HuH-7.5 (cell line): ENCODE measurements around the gene WRNIP1.

Experiments used
- DNase-seq: peaks from one replicate; pipeline ENCODE4 v3.0.0; 2011; ENCODE audit warnings: low spot score

The WRNIP1 gene

DNA sequence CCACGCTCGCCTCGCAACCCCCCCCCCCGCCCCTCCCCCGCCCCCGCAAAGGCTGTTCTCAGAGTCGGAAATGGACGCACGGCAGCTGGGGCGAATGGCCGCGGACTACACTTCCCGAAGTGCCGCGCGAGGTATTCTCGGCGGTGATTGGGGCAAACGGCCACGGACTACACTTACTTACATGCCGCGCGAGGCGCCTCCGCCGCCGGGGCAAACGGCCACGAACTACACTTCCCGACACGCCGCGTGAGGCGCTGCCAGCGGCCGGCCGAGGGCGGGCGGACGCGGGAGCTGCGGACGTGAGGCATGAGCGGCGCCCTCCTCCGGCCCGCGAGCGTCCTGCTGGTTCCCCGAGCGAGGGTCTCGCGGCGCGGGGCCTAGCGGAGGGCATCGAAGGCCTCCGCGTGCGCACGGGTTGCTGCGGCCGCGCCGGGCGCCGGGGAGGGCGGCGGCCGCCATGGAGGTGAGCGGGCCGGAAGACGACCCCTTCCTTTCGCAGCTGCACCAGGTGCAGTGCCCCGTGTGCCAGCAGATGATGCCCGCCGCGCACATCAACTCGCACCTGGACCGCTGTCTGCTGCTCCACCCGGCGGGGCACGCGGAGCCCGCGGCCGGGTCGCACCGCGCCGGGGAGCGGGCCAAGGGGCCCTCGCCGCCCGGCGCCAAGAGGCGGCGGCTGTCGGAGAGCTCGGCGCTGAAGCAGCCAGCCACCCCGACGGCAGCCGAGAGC, at the start of gene WRNIP1:
WRNIP1 (plus strand) TSS at position 228 of the 730 bp plus-strand sequence; CDS start at position 458, 230 bp downstream.
- DNase-seq = peak; percentile 83

DNA sequence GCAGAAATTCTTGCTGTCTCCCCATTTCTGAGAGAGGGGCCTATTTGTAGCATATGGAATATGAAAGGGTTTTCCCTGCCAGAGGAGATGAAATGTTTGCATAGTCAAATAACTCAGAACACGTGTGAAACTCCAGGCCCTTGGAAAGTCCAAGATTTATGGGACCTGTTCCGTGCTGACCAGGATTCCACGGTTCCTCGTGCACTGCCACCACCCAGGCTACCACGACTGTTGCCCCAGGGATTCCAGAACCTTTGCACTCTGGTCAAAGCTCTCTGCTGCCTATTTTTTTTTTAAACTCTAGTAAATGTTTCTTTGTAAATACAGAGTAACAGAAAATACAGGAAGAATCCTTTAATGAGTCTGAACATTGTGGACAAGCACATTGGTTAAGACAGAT, 49.5 kb upstream of the WRNIP1 start:
- no peak for DNase-seq

DNA sequence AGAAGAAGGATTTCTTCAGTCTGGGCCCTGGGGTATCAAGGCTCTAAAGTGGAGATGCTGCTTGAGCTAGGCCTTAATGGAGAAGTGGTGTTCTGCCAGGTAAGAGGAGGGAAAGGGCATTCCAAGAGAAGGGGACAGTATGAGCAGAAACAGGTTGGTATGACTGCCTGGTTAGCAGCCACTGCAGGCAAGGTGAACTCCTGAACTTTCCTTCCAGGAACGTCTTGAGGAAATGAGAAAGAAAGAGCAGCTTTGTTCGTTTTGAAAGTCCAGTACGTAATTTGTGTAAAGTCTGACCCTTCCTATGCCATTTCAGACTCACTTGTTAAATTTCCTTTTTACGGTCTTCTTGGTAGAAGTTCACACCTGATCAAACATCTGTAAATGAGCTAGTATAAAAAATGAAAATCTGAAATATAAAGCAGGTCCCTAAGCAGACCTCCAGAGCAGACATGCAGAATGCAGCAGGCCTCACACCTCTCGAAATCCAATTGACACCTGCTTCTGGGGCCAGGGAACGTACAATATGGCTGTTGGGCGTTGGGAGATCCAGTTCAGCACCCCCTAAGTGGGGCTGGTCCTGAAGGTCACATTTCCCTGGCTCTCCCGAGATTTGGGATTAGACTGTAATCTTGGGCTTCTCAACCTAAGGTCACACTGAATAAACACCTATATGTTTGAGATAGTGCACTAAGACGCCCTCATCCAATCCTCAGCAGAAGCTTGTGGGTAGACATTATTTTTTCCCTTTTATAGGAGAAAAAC, 48.1 kb upstream of the WRNIP1 start:
- DNase-seq = no peak

DNA sequence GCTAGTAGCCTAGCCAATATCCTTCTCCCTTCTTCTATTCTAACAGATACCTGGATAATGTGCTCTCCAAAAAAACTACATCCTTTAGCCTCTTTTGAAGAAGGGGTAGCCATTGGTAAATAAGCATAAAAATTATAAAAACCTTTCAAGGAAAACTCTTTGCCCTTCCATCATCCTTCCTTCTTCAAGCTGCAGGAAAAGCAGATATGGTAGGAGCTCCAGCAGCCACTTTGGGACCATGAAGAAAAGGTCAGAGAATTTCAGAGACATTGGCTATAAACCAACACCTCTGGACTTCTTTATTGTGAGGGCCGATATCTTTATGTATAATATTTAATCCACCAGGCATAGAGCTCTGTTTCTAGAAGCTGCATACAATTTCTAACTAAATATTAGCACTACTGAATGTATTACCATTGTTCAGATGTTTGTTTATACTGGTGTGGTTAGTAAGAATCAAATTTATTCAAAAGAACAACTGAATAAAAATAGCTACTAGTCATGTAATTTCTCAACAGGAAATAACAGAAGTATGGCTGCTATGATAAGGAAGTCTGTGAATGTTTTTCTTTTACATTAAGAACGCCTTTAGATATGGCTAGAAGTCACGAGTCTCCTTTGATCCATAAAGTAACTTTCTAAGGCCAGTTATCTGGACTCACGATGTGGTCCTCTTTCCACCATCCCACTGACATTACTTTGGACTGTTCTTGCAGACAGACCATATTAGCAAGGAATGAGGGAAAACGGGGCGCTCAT, 46.7 kb upstream of the WRNIP1 start:
- DNase-seq = no peak

DNA sequence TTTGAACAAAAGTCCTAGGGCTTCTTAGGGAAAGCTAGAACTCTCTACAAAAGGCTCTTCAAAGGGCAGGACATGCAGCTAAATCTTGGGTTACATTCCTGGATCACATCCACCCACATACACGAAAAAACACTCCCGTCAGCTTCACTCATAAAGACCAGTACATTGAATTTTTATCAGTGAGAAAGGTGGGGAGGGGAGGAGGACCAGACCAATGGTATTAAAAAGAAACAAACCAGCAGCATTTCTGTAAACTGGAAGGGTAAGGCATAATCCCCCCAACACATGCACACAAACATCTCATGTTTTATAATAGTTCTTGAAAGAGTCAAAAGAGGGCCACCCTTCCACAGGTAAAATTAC, 46.1 kb upstream of the WRNIP1 start:
- no peak for DNase-seq

DNA sequence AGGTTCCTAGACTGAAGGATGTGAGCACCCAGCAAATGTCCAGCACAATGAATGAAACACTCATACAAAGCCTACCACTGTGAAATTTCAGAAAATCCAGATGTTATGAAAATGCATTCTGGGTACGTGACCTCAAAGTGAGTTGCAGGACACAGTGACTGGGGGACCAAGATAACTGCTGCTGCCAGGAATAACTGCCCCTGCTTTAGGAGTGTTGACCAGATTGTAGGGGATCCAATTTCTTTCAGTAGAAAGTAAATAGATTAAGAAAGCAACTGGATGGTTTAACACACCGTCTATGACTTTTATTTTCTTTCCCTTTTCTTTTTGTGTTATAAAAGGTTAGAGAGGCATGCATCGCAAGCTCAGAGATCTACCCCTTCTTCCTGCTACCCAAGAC, 44.0 kb upstream of the WRNIP1 start:
- no peak for DNase-seq

DNA sequence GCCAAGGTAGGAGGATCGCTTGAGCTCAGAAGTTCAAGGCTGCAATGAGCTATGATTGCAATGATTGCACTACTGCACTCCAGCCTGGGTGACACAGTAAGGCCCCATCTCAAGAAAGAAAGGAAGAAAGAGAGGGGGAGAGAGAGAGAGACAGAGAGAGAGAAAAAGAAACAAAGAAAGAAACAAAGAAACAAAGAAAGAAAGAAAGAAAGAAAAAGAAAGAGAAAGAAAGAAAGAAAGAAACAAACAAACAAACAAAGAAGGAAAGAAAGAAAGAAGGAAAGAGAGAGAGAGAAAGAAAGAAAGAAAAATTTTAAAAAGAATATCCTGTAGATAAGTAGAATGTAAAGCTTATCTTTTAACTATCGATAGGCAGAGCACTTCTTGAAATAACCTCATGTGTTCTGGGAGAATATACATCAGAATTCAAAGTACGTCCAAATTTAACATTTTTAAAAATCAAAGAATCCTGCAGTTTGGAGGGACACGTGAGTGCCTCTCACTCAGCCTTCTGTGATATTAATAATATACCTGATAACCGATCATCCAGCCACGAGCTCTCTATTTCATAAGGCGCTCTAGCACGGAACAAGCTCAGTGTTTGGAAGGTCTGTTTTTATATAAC, 39.7 kb upstream of the WRNIP1 start:
- no peak for DNase-seq

DNA sequence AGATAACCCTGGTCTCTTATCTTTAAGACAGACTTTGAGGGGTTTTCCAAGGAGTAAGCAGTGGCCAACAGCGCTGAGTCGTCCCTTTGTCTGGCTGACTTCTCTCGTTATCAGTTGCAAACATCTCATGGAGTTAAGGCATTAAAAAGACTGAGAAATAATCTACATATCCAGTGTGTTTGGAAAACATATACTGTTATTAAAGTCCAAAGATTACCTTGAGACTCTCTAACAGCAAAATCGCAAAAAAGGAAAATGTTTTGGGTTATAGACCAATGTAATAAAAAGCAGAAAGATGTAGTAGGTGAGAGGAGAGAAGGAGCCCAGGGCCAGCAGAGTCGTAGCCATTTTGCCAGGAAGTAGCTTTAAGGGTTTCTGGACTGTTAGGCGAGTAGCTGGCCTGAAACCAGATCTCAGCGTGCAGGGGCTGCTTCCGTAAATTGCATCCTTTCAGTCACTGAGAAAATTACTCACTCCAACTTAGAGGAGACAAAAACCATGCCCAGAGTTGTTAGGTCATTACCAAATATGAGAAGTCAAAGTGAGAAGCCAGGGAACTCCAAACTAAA, 39.1 kb upstream of the WRNIP1 start:
- DNase-seq = no peak

DNA sequence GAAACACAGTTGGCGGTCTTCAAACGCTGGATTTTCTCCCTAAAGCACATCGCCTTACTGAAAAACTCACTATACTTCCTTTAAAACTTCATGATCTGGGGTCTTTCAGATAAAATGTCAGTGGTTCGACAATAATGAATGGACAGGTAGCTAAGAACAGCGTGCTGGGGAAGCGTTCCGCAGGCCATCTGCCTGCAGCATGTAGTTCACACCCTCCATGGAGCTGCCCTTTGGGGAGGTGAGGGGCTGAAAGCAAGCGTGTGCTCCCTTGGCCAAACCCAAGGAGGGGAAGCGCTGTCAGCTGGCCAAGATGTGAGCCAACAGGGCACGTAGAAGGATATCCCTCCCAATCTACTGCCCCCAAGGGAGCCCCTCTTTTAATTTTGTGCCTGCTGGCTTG, 35.3 kb upstream of the WRNIP1 start:
- DNase-seq = no peak

DNA sequence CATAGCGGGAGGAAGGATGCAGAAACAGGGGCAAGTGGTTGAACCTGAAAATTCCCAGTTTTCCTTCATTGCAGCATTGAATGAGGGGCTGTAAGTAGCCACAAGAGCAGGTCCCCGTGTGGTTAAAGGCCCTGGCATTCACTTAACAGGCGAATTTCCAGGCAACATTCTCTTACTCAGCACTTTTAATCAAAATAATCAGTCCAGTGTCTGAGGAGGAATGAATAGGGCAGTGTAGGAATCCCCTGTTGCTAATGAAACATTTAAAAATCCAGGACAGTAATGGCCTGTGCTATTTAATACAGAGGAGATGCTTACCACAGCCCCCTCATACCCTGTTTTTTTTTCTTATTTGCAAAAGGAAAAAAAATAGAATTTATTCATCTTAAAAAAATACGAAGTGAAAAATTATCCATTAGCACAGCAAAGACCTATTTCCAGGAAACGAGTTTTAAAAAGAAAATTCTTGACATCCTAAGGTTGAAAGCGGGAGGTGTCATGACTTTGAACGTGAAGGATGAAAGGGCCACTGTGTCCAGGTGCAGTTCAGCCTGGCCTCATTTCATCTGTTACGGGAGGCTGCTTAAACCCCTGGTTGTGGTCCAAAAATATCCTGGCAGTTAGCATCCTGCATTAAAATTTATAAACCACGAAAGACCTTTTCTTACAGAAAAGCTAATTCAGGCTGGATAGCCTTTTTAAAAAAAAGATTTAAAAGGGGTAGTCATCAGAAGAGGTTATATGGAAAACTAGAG, 34.7 kb upstream of the WRNIP1 start:
- DNase-seq = no peak

DNA sequence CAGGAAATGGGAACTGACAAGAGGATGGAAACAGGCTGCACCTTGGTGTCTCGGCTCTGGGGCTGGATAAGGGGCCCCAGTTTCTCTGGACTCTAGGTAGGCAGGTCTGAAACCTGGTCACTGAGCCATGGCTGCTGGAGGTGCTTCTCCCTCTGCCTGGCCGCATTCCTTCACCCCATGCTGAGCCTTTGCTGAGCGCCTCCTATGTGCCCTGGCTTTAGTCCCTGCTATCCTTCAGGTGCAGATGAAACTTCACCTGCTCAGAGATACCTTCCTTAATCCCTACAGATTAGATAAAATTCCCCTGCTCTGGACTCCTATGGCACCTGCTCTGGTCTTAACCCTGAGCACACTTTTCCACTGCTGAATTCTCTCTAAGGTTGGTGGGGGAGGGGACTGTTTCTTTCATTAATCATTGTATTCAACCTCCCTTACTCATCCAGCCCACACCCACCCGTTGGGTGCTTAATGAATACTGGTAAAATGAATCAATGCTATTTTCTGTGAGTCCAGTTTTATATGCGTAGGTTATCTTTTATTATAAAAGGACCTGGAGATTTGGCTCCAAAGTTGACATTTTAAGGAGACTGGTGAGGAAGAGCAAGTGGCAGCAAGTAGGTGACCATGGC, 33.8 kb upstream of the WRNIP1 start:
- no peak for DNase-seq

DNA sequence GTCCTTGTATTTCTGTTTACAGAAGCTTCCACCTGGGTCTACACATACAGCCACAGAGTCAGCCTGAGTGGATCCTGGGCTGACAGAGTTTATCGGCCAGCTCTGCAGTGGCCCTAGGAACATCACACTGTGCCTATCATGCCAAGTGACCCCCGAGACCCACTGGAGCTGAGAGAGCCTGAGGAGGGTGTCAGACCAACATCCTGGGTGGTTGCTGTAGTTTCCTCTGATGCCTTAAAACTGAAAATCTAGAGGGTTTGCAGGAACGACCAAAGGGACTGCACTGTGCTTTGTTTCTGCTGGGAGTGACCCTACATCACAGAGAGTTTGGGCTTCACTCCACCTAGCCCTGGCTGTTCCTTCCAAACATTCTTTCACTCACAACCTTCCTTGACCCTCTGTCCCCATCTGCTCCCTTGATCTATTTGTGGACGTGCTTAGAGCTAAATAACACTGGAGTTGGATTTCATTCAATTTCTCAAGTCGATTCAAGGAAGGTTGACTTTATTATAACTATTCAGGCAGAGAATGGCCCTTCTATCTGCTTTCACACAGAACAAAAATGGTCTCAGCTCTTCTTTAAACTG, 32.6 kb upstream of the WRNIP1 start:
- DNase-seq = no peak

DNA sequence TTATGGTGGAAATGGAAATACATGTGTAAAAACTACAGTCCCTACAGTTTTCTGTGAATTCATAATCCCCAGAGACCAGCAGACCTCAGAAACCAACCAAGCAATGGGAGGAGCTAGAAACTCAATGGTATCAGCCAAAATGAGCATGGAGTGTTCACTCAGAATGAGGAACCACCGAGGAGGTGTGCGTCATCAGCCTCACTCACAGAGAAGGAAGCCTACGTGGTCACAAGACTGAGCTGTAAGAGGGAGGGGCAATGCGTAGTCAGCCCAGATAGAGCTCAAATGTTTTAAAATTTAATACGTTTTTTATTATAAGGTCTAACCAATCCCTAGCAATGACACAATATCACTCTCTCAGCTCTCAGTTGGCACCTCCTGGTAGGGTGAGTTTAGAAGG, 31.9 kb upstream of the WRNIP1 start:
- no peak for DNase-seq

DNA sequence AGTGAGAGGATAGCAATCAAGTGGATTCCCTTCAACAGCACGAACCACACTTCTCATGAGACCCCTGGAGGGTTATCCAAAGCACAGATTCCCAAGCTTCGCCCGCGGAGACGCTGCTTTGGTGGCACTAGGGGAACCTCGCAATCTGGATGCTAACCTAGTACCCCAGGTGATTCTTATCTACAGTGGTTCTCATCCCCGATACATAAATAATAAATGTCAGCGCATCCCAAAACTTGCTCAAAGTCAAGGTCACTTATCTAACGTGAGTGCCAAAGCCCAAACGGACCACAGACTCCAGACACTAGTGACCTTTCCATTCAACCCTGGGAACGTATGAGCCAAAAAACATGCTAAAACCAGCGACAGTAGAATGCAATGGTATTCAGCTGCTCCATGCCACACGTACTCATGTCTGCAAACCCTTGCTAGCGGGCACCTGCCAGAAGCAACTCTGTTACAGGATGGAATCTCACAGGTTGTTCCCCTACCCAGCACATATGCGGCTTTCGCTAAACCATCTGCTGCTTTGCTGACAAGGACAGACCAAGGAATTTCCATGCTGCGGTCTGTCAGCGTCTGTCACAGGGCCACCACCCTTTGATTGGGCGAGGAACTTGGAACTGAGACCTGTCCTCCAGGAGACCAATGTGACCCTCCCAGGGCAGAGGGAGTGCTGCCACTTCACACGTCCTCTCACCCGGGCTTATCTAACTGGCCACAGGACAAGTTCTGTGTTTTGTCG, 31.3 kb upstream of the WRNIP1 start:
- no peak for DNase-seq

DNA sequence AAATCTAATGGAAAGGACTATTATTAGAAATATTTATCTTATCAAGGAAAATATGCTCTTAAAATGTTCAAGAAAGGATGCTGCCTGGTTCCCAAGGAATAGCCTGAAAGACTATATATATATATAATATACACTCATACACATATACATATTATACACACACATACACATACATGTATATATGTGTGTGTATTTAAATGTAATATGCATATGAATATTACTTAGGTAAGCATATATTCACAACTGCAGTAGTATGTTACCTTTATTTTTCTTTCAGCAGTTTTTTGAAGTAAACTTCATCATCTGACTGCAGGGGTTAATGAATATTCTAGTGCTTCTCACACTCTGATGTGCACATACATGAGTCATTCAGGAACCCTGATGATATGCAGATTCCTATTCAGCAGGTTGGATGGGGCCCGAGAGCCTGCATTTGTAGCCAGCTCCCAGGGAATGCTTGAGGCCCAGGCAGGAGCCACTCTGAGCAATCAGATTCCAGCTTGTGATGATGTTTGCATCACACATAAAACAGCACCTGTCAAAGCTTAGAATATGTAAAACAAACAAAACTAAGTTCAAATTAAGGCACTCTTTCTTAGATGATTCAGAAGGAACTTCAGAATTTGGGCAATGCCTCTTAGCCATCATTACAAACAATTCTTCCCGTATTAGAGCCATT, 30.6 kb upstream of the WRNIP1 start:
- DNase-seq = no peak

DNA sequence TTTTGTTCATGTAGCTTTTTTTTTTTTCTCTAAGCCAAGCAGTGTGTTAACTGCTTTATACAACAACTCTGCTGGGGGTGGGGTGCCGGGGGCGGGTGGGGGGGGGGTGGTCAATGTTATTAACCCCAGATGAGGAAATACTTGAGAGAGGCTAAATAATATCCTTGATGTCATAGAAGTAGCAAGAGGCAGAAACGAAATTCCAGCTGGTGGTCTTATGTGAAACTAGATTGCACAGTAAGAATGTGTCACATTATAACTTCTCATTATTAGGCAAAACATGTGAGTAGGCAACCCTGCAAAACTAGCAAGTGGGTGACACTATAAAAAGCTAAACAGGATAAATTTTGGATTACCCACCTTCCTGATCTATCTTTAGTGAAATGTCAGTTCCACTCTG, 27.3 kb upstream of the WRNIP1 start:
- no peak for DNase-seq

DNA sequence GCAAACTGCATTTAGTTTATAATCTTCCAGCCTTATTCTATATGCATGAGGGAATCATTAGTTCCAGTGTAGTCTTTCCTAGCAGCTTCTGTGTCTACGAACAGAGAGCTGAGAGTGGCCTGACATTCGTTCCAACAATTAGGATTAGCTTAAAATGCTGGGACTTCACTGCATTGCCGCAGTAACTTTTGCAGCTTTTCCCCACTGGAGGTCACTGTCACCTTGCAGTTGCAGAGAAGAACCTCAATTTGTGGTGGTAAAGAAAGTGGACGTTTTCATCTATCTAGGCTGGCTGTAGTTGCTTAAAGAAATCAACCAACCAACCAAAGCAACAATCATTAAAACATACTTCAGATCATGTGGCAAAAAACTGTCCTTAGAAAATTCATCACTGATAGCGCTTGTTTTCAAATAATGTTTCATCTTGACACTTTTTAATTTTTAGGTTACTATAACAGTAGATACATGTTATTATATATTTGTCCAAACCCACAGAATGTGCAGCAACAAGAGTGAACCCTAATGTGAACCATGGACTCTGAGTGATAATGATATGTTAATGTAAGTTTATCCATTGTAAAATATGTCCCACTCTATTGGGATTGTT, 26.7 kb upstream of the WRNIP1 start:
- peak; percentile 19 for DNase-seq

DNA sequence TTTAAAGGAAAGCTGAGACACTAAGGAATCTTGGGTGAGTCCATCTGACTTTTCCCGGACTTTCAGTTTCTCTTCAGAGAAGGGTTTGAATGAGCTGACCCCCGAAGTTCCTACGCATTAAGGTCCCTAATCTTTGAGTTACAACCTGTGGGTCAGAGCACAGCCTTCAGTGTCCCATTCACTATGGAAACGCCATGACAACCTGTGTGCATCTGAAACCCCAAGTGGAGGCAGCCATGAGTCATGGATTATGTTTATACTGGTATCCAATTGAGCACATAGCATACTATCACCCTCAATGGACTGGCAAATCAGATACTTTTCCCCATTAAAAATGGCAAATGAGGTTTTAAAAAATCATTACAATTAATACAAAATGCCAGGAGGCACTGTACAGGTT, 25.9 kb upstream of the WRNIP1 start:
- no peak for DNase-seq

DNA sequence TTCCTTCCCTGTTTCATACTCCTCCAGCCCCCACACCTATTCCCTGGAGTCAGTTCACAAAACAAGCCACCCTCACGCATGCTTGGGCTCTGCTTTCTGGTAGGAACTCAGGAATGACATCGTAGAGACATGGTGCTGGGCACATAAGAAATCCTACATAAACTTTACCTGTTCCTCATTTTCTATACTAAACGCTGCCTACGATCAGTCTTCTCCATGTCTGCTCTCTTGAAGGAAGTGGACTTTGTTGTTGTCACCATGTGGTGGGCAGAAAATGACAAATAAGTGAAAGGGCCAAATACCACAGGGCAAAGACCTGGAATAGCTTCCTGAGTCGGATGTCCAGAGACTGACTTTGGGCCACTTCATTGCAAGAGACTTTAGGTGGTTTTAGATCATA, 24.6 kb upstream of the WRNIP1 start:
- no peak for DNase-seq
